ENCODE data around the gene C1QTNF8.

DNA sequence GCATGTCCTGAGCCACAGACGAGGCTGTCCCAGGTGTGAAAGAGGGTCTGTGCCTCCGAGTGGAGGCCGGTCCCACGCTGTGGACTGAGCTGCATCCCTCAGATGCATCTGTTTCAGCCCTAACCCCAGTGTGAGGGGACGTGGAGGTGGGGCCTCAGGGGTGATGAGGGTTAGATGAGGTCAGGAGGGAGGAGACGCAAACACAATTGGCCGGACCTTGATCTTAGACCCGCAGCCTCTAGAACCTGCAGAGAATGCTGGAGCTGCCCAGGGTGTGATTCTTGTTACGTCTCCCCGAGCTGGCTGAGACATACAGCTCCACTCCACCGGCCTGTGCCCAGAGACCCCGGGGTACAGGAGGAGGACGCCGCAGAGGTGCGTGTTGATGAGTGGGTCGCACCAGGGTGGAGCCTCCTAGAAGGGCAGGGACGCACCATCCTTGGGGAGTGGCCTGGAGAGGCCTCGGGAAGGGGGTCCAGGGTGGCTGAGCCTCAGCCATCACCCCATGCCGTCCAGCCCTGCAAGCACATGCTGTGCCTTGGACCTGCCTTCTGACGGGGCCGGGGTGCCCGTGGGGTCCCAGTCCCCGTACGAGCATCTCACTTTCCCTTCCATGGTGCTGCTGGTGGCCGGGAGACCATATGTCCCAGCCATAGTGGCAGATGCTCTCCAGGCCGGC is 16.6 kb upstream of the C1QTNF8 start:
- TF ChIP-seq, protein P1, sequence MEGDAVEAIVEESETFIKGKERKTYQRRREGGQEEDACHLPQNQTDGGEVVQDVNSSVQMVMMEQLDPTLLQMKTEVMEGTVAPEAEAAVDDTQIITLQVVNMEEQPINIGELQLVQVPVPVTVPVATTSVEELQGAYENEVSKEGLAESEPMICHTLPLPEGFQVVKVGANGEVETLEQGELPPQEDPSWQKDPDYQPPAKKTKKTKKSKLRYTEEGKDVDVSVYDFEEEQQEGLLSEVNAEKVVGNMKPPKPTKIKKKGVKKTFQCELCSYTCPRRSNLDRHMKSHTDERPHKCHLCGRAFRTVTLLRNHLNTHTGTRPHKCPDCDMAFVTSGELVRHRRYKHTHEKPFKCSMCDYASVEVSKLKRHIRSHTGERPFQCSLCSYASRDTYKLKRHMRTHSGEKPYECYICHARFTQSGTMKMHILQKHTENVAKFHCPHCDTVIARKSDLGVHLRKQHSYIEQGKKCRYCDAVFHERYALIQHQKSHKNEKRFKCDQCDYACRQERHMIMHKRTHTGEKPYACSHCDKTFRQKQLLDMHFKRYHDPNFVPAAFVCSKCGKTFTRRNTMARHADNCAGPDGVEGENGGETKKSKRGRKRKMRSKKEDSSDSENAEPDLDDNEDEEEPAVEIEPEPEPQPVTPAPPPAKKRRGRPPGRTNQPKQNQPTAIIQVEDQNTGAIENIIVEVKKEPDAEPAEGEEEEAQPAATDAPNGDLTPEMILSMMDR (IDR thresholded peaks at IDR 0.05): no peak
- TF ChIP-seq SMC3 (IDR thresholded peaks at IDR 0.05): no peak
- TF ChIP-seq NPAS2 (CRISPR knock-in tag; IDR thresholded peaks at IDR 0.05; ENCODE audit: borderline replicate concordance): no peak
- TF ChIP-seq POLR2A (IDR thresholded peaks at IDR 0.05; ENCODE audit: low read length): no peak
- no peak for TF ChIP-seq POLR2AphosphoS2 (conservative IDR thresholded peaks at IDR 0.05; ENCODE audit: low read length)
- TF ChIP-seq, protein P2, sequence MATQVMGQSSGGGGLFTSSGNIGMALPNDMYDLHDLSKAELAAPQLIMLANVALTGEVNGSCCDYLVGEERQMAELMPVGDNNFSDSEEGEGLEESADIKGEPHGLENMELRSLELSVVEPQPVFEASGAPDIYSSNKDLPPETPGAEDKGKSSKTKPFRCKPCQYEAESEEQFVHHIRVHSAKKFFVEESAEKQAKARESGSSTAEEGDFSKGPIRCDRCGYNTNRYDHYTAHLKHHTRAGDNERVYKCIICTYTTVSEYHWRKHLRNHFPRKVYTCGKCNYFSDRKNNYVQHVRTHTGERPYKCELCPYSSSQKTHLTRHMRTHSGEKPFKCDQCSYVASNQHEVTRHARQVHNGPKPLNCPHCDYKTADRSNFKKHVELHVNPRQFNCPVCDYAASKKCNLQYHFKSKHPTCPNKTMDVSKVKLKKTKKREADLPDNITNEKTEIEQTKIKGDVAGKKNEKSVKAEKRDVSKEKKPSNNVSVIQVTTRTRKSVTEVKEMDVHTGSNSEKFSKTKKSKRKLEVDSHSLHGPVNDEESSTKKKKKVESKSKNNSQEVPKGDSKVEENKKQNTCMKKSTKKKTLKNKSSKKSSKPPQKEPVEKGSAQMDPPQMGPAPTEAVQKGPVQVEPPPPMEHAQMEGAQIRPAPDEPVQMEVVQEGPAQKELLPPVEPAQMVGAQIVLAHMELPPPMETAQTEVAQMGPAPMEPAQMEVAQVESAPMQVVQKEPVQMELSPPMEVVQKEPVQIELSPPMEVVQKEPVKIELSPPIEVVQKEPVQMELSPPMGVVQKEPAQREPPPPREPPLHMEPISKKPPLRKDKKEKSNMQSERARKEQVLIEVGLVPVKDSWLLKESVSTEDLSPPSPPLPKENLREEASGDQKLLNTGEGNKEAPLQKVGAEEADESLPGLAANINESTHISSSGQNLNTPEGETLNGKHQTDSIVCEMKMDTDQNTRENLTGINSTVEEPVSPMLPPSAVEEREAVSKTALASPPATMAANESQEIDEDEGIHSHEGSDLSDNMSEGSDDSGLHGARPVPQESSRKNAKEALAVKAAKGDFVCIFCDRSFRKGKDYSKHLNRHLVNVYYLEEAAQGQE (IDR thresholded peaks at IDR 0.05): no peak
- TF ChIP-seq MAFK (IDR thresholded peaks at IDR 0.05; ENCODE audit: partially characterized antibody): no peak
- TF ChIP-seq, protein P3, sequence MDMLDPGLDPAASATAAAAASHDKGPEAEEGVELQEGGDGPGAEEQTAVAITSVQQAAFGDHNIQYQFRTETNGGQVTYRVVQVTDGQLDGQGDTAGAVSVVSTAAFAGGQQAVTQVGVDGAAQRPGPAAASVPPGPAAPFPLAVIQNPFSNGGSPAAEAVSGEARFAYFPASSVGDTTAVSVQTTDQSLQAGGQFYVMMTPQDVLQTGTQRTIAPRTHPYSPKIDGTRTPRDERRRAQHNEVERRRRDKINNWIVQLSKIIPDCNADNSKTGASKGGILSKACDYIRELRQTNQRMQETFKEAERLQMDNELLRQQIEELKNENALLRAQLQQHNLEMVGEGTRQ (IDR thresholded peaks at IDR 0.05): no peak
- TF ChIP-seq, protein P4, sequence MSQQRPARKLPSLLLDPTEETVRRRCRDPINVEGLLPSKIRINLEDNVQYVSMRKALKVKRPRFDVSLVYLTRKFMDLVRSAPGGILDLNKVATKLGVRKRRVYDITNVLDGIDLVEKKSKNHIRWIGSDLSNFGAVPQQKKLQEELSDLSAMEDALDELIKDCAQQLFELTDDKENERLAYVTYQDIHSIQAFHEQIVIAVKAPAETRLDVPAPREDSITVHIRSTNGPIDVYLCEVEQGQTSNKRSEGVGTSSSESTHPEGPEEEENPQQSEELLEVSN (IDR thresholded peaks at IDR 0.05; ENCODE audit: borderline replicate concordance, low read depth): no peak
- TF ChIP-seq CHD2 (IDR thresholded peaks at IDR 0.05; ENCODE audit: low read length, partially characterized antibody): no peak

Measured in A549 (cell line).